ENCODE measurements around the gene CYFIP2. TPM values are rescaled to one million over a fixed set of nuclear protein-coding genes. Genes with fewer than 3 reads are reported as not detected.
A peak's percentile ranks its signal among the peaks of the same experiment; 100 is the strongest.

Gene CYFIP2
- total and polyA plus RNA-seq, 11 donors = 23.2 to 62.7 (median 37.4) TPM

DNA sequence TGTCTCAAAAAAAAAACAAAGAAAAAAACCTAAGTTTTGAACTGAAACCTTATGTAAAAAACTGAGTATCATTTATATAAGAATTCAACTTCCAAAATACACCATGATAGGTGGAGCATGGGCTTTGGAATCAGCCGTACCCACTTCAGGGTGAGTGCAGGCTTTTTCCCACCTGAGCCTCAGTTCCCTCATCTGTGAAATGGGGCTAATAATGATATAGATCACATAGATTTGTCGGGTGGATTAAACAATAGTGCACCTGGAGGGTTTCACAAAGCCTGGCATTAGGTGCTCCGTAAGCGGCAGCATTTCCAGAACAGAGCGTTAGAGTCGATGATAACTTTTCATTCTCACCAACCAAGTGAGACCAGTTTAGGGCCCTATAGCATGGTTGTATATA lies 91.9 kb downstream of the CYFIP2 start:
- ATAC-seq (no peak), DNase-seq (no peak)
- Histone ChIP-seq H3K4me3 (no peak overlapping the region), H3K9me3 (no peaks in the 10 kb centered on the region), H3K36me3 (peaks cover 0 to 34% (median 5%) of the 10 kb centered on the region in 9 donors), H3K4me1 (peaks cover 0 to 16% (median 9%) of the 10 kb centered on the region in 12 donors), H3K27me3 (no peaks in the 10 kb centered on the region), H3K27ac (no peak overlapping the region)
- TF ChIP-seq, protein P1, sequence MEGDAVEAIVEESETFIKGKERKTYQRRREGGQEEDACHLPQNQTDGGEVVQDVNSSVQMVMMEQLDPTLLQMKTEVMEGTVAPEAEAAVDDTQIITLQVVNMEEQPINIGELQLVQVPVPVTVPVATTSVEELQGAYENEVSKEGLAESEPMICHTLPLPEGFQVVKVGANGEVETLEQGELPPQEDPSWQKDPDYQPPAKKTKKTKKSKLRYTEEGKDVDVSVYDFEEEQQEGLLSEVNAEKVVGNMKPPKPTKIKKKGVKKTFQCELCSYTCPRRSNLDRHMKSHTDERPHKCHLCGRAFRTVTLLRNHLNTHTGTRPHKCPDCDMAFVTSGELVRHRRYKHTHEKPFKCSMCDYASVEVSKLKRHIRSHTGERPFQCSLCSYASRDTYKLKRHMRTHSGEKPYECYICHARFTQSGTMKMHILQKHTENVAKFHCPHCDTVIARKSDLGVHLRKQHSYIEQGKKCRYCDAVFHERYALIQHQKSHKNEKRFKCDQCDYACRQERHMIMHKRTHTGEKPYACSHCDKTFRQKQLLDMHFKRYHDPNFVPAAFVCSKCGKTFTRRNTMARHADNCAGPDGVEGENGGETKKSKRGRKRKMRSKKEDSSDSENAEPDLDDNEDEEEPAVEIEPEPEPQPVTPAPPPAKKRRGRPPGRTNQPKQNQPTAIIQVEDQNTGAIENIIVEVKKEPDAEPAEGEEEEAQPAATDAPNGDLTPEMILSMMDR (IDR thresholded peaks at IDR 0.05) = no peak
- TF ChIP-seq POLR2A (IDR thresholded peaks at IDR 0.05) = no peak
- intact Hi-C loops (cut with DNase I) = no loop called here
- 90 to 99% (median 98%) methylated on average over 6 of the region's 6 CpGs for WGBS, 4 donors

DNA sequence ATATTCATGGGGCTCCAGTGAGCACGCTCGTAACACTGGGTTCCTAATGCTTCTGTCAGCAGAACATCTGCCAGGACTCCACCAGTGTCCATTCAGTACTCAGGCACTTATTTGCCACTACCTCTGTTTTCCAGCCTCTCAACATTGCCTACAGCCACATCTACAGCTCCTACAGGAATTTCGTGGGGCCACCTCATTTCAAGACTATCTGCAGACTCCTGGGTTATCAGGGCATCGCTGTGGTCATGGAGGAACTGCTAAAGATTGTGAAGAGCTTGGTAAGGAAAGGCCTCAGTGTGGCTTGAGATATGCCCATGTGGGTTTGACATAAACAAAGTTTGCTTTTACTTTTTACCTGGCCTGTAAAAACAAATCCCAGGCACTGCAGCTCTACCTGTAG lies 92.9 kb downstream of the CYFIP2 start:
- Histone ChIP-seq H3K27me3 (no peaks in the 10 kb centered on the region), H3K36me3 (peaks cover 0 to 40% (median 5%) of the 10 kb centered on the region in 9 donors), H3K9me3 (no peaks in the 10 kb centered on the region), H3K27ac (no peak overlapping the region), H3K4me1 (peaks cover 0 to 16% (median 9%) of the 10 kb centered on the region in 12 donors), H3K4me3 (no peak overlapping the region)
- intact Hi-C loops (cut with DNase I) = no loop called here
- 79 to 87% (median 84%) methylated on average over 4 of the region's 4 CpGs for WGBS, 4 donors
- TF ChIP-seq POLR2A (IDR thresholded peaks at IDR 0.05) = no peak
- TF ChIP-seq, protein P1 (IDR thresholded peaks at IDR 0.05) = no peak
- ATAC-seq = no peak
- DNase-seq = no peak

DNA sequence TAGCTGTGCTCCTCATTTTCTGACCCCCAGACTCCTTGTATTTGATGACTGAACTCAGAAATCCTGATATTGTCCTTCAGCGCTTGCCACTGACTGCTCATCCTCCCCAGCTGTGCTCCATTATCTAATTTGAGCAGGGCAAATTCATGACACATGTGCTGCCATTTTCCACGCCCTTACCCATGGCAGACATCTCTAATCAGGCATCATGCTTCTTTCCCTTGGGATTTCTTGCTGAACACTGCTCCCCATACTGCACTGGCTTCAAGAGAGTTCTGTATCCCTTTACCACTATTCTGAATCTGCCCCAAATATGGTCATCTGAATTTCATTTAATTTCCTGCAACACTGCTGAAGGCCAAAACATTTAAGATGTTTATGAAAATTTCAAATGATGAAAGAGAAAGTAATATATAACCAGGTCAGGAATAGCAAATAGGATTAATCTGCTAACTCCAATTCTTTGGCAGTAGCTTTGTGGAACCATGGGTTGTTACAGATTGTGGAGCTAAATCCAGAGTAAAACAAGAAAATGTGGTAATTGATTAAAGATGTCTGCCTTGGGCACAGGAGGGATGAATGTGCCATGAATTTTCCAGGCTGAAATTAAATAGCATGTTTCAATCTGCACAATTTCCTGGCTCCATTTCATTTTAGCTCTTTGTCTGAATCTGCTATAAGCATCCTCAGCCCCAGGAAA lies 93.6 kb downstream of the CYFIP2 start:
- 82 to 93% (median 90%) methylated on average over 2 of the region's 2 CpGs for WGBS, 4 donors
- peaks cover 0 to 43% (median 5%) of the 10 kb centered on the region in 9 donors for H3K36me3 ChIP-seq
- TF ChIP-seq, protein P1 (IDR thresholded peaks at IDR 0.05) = no peak
- no peak for TF ChIP-seq POLR2A (IDR thresholded peaks at IDR 0.05)
- H3K4me3 ChIP-seq = no peak overlapping the region
- H3K9me3 ChIP-seq = no peaks in the 10 kb centered on the region
- no peak for DNase-seq
- no peaks in the 10 kb centered on the region for H3K27me3 ChIP-seq
- peaks cover 0 to 16% (median 9%) of the 10 kb centered on the region in 12 donors for H3K4me1 ChIP-seq
- intact Hi-C loops (cut with DNase I) = loop anchor here in 3 of 10 donors (10.0 kb wide), 1 partner anchor 115 kb away; no protein-coding TSS in a partner anchor
- ATAC-seq = no peak
- no peak overlapping the region for H3K27ac ChIP-seq

DNA sequence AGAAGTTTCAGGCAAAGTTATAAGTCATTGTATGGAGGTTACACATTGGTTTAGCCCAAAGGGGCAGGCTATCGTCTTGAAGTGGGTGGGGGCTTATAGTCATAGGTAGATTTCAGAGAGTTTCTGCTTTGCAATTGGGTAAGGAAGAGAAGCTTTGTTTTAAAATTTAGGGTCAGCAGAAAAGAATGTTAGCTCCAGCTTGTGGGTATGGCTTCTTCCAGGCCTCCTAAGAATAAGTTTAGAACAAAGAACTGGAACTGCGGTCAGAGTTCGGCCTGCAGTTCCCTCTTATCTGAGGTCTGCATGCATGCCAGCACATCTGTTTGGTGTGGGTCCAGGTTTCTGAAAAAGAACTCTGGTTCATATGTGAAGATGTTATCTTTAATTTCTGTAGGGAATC lies 96.1 kb downstream of the CYFIP2 start:
- intact Hi-C loops (cut with DNase I) = loop anchor here in 3 of 10 donors (10.0 kb wide), 1 partner anchor 113 kb away; no protein-coding TSS in a partner anchor

More for the DNA sequence above, 96.1 kb downstream of the CYFIP2 start:
- ATAC-seq (peak in 3 of 4 donors; percentile 40 to 56 (median 55)), DNase-seq (peak in 1 of 5 donors; percentile 27)
- peaks cover 0 to 18% (median 9%) of the 10 kb centered on the region in 12 donors for H3K4me1 ChIP-seq
- WGBS, 4 donors = 23 to 40% (median 37%) methylated on average over 3 of the region's 3 CpGs
- no peaks in the 10 kb centered on the region for H3K9me3 ChIP-seq
- TF ChIP-seq, protein P1 (IDR thresholded peaks at IDR 0.05) = no peak
- TF ChIP-seq POLR2A (IDR thresholded peaks at IDR 0.05) = no peak
- H3K36me3 ChIP-seq = peaks cover 0 to 48% (median 5%) of the 10 kb centered on the region in 9 donors
- H3K27ac ChIP-seq = peak overlapping the region in 1 of 12 donors; percentile 24
- no peaks in the 10 kb centered on the region for H3K27me3 ChIP-seq
- no peak overlapping the region for H3K4me3 ChIP-seq
